ENCODE measurements around the gene DNAJC6. TPM values are rescaled to one million over a fixed set of nuclear protein-coding genes. Genes with fewer than 3 reads are reported as not detected.
"Not testable (repeated sequence)": the region's sequence is repeated elsewhere in the genome, so short reads cannot be mapped to it uniquely, and the experiment has no call there.

Gene DNAJC6
- total RNA-seq, 1 experiment from 2014 or later = 18.6 TPM

DNA sequence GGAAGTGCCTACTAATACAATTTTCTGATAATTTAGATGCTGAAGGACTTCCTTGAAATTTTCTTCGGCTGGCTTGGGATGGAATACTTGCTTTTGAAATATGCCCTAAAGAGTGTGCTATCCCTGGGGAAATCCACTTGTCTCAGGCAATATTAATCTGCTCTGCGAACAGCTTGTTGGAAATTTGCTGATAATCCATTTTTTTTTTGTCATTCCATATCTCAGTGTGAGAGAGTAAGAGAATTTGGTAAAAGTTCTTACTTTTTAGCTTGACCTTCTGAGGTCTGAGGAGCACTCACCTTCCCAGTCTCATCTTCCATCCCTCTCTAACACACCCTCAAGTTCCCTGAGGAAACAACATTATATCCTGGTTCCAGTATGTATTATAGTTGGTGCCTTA lies 36.8 kb downstream of the DNAJC6 start:
- no peak for DNase-seq (ENCODE audit: extremely low read depth, low read depth)

DNA sequence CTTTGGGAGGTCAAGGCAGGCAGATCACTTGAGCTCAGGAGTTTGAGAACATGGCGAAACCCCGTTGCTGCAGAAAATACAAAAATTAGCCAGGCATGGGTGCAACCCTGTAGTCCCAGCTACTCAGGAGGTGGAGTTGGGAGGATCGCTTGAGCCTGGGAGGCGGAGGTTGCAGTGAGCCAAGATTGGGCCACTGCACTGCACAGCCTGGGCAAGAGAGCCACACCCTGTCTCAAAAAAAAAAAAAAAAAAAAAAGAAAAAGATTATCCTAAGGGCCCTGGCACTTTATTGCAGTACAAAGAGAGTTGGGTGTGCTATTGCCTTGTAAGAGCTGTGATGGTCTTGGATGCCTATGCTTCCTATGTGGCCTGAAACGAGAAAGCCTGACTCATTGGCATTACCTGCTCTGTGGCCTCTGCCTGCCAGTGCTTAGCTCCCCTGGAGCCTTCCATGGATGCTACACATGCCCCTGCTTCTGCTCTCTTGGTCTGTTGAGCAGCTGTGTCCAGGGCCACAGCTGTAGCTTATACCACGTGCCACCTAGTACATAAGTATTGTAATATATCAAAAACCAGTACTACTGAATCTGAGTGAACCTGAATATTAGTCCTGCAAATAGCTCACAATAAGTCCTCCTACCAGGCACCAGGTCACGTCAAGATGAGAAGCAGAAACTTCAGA lies 45.8 kb downstream of the DNAJC6 start:
- no peak for DNase-seq (ENCODE audit: extremely low read depth, low read depth)

DNA sequence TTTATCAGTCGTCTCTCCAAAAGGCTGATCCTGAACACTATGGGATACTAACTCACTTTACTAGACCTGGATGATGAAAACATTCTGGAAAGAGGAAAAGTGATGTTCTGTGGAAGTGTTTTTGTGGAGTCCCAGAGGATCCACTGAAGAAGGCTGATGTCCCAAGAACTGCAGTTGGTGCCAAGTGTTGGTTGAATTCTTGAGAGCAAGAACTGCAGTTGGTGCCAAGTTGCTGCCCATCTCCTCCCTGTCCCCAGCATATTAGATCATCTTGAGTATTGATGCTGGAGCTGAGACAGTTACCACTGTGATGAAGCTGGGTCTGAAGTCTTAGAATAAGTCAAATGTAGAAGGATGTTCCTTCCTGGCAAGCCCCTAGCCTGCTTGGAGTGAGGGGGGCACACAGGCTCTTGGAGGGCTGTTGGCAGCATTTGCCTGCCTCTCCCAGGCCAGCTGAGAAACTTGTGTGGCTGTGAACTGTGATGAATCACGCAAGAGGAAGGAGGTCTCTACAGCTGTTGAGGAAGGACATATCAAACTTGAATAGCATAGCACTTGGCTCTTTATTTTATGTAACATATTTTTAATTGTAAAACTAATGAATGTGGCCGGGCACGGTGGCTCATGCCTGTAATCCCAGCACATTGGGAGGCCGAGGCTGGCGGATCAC lies 48.1 kb downstream of the DNAJC6 start:
- DNase-seq (ENCODE audit: extremely low read depth, low read depth) = no peak

DNA sequence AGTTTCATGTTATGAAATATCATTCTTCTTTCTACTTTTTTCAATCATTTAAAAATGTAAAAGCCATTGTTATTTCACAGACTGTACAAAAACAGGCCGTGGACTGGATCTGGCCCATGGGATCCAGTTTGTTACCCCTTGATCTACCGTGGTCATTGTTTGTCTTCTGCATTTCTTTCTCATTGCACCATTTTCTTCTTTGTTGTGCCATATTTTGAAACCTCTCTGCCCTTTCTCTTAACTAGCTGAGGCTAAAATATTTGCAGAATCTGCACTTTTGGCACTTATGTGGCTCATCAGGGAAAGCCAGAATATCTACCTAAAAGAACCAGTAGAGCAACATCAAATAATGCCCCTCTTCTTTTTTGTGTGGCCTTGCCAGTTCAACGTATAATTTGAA lies 50.5 kb downstream of the DNAJC6 start:
- no peak for DNase-seq (ENCODE audit: extremely low read depth, low read depth)

DNA sequence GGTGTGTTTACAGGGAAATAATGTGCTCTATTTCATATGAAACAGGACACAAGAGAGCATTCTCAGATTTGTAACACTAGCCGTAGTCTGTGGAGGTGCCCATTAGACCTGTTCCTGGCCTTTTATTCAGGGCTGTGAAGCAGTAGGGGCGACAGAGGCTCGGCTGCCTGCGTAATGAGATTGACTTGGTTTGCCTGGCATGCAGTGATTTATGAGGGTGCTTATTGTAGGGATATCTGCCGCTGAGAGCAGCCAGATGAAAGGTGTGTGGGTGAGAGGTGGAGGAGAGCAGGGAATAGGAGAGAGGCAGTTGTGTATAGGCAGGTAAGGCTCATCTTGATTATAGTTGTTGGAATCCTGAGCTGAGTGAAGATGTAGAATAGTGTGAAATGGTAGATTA lies 51.3 kb downstream of the DNAJC6 start:
- no peak for DNase-seq (ENCODE audit: extremely low read depth, low read depth)

DNA sequence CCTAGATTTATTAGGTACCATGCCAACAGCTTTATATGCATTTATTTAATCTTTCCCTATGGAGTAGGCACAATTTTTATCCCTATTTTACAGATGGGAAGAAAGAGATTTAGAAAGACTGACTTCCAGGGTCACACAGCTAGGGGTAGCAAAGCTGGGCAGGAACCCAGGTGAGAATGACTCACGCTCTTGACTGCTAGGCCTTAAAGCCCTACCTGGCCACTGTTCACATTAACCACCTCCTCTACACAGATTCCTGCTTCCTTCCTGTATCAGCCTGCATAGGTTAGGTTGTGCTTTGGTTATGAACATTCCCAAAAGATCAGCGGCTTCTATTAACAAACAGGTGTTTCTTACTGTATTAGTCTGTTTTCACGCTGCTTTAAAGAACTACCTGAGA lies 53.2 kb downstream of the DNAJC6 start:
- DNase-seq (ENCODE audit: extremely low read depth, low read depth) = no peak

DNA sequence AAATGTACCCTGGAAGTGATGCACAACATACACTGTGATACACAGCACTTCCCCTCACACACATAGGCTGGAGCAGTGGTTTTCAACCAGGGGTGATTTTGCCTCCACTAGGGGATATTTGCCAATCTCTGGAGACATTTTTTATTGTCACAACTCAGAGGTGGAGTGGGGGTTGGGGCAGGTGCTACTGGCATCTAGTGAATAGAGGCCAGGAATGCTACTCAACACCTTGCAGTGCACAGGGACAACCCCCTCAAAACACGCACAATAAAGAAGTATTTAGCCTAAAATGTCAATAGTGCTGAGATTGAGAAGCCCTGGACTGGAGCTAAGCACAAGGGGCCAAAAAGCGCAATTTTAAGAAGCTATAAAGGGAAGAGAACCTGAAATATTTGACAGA lies 54.1 kb downstream of the DNAJC6 start:
- DNase-seq (ENCODE audit: extremely low read depth, low read depth) = no peak

DNA sequence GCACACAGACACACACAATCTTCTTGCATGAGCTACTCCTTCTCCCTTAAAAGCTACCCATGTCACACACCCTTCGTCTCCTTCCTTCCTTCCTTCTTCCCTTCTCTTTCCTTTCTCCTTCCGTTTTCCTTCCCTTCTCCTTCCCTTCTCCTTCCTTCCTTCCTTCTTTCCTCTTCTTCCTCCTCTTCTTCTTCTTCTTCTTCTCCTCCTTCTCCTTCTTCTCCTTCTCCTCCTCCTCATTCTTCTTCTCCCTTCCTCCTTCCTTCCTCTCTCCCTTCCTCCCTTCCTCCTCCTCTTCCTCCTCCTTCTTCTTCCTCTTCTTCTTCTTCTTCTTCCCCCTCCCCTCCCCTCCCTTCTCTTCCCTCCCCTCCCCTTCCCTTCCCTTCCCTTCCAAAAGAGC lies 59.1 kb downstream of the DNAJC6 start:
- no peak for DNase-seq (ENCODE audit: extremely low read depth, low read depth)

DNA sequence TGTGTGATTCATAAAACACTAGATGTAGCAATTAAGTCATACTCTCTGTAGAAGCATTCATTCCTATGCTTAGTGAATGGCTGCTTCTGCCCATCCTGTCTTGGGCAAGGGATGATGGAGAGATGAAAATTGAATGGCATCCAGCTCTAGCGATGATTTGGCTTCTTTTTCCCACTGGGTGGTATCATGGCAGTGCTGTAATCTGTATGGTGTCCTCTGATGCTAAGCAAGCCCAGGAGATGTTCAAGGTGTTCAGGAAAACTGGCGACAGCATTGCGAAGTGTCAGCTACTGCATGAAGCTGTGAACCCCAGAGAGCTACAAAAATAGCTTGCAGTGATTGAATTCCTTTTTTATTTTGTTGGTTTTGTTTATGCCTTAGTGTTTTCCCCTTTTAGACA lies 62.2 kb downstream of the DNAJC6 start:
- no peak for DNase-seq (ENCODE audit: extremely low read depth, low read depth)

DNA sequence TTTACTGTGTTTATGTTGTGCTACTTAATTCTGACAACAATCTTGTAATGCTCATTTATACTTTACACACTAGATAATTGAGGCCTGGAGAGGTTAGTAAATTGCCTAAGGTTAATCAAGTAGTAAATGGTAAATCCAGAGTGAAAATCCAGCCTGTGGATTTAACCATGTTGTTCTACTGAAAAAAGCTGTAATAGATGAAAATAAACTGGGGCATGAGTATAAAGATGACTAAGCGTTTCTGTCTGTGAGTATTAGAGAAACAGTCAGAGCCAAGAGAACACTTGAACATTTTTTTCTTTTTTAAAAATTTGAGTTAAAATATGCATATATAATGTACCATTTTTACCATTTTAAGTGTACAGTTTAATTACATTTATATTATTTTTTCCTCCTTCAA lies 63.2 kb downstream of the DNAJC6 start:
- DNase-seq (ENCODE audit: extremely low read depth, low read depth) = peak; percentile 9

DNA sequence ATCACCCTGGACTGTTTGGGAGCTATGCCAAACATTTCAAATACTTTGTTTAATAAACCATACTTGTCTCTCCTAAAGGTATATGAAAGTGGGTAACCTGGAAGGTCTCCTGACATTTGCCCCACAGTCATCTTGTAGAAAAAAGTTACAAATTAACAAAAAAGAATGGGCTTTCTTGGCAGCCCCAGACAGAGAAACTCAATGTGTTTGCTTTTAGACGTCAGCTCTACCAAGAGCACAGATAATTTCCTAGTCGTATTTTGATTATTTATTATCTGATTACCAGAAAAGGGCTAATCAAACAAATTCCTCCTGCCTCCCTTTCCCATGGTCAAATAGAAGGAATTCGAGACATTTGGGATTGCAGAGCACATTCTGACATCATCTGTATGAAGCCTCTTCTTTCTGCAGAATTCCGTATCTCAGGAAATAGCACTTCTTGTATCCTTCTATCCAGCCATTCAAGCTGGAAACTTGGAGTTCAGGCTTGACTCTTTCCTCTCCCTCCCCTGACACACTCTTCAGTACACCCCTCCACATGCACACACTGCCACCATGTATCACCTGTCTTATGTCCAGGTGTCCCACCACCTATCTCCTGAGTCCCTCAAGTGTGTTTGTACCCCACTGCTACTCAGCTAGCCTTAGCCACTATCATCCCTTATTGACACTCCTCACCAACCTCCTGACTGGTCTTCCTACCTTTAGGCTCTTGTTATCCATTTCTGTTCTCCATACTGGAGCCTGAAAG lies 68.3 kb downstream of the DNAJC6 start:
- no peak for DNase-seq (ENCODE audit: extremely low read depth, low read depth)

DNA sequence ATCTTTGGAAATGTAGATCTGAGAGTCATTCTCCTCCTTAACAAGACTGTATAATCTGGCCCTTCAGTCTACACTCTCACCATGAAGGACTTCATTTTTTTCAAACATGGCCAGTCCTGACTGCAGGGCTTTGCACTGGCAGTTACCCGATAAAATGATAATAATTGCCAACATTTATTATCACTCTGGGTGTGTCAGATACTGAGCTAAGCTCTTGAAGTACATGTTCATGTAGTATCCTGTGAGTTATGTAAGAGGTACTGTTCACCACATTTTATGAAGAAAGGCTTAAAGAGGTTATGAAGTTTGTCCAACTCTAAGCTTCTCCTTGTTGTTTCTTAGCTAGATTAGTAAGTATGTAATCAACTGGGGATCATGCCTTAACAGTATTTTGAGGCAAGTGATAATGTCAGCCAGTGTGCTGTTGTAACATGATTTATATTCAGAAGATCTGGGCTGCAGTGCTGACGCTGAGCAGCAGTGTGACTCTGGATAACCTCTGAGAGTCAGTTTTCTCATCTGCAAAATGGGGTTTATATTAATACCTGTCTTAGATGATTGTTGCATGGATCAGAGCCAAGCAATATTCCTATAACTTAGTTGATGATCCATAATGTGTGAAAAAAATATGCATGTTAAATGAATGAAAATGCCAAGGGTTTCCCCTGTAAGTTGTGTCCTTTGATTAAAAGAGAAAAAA lies 69.1 kb downstream of the DNAJC6 start:
- DNase-seq (ENCODE audit: extremely low read depth, low read depth) = no peak

DNA sequence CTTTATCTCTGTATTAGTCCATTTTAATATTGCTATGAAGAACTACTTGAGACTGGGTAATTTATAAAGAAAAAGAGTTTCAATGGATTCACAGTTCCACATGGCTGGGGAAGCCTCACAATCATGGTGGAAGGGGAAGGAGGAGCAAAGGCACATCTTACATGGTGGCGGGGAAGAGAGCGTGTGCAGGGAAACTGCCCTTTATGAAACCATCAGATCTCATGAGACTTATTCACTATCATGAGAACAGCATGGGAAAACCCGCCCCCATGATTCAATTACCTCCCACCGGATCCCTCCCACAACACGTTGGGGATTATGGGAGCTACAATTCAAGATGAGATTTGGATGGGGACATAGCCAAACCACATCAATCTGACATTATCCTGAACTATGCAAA lies 75.1 kb downstream of the DNAJC6 start:
- DNase-seq (ENCODE audit: extremely low read depth, low read depth) = not testable (repeated sequence)

DNA sequence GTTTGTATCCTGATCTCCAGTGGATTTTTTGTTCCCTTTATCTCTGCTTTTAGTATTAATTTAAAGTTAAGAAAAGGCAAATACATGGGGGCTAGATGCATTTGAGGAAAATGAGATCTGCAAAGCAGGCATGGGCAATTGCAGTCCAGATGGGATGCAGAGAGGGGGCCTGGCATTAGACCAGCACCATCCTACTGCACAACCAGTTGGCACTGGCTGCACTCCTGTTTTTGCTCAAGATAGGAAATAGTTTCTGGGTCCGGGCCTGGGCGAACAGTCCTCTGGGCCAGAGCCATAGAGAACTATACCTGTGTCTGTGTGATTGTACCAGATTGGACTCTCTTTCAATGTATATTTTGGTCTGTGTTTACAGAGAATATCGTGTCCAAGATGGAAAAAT lies 77.1 kb downstream of the DNAJC6 start:
- no peak for DNase-seq (ENCODE audit: extremely low read depth, low read depth)

DNA sequence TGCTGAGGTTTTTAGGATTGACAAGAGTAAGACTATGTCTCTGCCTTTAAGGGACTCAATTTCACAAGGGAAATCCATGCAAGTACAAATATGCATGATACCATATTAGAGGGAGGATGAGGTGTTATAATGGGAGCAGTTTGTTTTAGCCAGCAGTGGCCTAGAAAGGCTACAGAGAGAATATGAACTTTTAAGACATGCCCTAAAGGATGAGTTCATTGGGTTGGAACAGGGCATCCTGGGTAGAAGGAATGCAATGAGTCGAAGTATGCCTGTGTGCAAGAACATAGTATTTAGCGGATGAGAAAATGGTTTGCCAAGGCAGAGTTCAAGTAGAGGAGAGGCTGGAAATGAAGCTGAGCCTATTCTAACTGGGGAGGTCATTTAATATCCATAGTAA lies 78.5 kb downstream of the DNAJC6 start:
- DNase-seq (ENCODE audit: extremely low read depth, low read depth) = no peak

DNA sequence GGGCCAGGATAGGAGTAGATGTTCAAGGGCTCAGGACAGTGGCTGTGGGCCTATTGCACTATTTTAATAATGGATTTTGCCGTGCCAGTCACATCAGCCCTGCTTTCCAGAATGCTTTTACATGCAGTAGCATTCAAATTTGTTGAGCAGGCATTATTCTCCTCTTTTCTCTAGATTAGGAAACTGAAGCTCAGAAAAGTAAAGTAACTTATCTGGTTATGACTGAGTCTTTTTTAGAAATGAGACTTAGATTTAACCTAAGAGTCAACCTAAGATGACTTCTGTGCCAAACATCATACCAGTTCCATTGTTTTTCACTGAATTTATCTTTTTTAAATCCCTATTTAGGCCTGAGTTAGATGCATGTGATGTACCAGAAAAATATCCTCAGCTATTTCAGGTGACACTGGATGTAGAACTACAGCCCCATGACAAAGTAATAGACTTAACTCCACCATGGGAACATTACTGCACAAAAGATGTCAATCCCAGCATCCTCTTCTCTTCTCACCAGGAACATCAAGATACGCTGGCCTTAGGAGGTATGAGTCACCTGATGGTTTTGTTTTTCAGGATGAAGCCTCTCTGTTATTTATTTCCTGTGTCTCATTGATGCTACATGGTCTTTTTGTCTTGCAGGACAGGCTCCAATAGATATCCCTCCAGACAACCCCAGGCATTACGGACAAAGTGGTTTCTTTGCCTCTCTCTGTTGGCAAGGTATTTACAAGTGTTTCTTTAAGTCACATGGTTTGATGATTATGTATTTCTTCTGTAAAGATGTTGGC lies 79.8 kb downstream of the DNAJC6 start:
- no peak for DNase-seq (ENCODE audit: extremely low read depth, low read depth)

DNA sequence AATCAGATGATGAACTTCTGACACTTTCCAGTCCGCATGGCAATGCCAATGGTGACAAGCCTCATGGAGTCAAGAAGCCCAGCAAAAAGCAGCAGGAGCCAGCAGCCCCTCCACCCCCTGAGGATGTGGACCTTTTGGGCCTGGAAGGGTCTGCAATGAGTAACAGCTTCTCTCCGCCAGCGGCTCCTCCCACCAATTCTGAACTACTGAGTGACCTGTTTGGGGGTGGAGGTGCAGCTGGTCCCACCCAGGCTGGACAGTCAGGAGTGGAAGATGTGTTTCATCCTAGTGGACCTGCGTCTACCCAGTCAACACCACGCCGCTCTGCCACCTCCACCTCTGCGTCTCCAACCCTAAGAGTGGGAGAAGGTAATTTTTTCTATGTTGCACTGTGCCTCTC lies 83.2 kb downstream of the DNAJC6 start:
- no peak for DNase-seq (ENCODE audit: extremely low read depth, low read depth)

DNA sequence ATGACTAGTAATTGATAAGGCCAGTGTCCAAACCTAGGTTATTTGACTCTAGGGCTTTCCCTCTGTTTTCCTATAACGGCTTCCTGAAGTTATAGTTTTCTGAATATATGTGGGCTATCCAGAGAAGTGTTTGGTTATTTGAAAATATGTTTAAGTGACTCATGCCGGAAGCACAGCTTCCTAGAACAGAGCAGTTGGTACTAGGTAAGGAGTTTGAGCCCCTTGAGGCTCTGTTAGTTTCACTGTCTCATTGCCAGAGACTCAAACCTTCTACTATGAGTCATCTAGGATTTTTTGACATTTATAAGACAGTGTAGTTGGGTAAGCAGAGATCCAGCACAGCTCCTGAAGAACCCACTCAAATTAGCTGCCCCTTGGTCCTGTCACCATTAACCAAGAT lies 84.0 kb downstream of the DNAJC6 start:
- no peak for DNase-seq (ENCODE audit: extremely low read depth, low read depth)

DNA sequence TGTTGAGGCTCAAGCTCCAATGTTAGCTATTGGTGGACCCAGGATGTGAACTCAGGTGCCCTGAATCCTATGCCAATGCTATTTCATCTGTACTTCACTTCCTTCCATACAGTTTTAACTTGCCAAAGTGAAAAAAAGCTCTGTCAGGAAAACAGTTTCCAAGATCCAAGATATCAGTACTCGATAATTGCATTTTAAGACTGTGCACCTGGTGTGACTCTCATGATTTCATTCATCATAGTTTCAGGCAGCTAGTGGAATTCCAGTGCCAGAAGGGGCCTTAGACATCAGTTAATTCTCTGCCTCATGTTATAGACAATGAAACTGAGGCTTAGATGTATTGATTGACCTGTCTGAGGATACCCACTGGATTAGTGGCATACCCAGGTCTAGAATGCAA lies 84.6 kb downstream of the DNAJC6 start:
- no peak for DNase-seq (ENCODE audit: extremely low read depth, low read depth)

DNA sequence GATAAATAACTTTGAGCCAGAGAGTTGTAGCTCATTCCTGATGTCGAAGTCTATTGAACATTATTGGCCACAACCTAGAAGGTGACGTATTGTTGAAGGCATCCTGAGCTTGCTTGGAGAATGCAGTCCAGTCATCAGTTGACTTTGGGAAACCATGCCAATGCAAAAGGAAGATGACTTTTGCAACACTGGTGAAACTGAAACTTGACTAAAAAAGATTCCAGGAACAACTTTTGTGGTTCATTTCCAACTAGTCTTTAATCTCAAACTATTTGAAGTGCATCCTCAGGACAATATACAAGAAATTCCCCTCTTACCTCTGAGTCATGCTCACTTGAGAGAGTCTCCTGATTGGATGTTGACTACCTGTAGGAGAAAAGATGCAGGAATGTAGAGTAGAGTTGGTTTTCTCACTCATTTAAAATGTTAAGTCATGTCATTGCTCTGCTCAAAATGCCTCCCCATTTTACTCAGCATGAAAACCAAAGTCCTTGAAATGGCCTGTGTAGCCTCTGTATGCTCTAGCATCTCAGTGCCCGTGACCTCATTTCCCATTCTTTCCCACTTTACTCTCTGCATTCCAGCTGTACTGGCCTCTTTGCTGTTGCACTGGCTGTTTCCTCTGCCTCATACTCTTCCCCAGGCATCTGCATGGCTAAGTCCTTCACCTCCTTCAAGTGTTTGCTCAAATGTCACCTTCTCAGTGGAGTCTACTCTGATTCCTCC lies 86.7 kb downstream of the DNAJC6 start:
- DNase-seq (ENCODE audit: extremely low read depth, low read depth) = no peak
